OCI-LY1 (cell line): ENCODE measurements around the gene FLYWCH1.

Experiments
- EZH2 ChIP-seq: fragments of 200-600 bp; sonication (generic), shearing (Covaris generic); IDR thresholded peaks from 2 replicates; pipeline ENCODE4 v1.8.0; 2017; ENCODE audit warnings: borderline replicate concordance, mixed run types, mild to moderate bottlenecking, antibody characterized with exemption, low read length, moderate library complexity, mixed read lengths
- TF ChIP-seq, protein P1 (sequence below): fragments of 200-600 bp; sonication (generic), shearing (Covaris generic); IDR thresholded peaks from 2 replicates; pipeline ENCODE4 v1.5.1; 2017; ENCODE audit warnings: mild to moderate bottlenecking, antibody characterized with exemption, low read length, moderate library complexity, mixed read lengths

DNA sequence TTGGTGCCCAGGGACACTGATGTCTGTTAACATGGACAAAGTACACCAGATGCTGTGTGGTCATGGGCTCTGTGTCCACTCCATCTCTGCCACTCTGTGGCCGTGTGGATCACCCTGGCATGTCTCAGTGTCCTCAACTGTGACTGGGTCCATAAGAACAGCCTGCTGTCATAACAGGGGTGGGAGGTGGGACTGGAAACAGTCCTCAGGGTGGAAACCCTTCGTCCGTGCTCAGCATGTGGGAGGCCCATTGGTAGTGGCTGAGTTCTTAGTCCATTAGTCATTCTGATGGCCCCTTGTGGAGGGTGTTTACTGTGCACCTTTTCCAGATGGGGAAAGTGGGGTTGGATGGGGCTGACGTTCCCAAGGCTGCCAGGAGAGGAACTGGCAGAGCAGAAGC, 15.9 kb upstream of the FLYWCH1 start:
- TF ChIP-seq, protein P1, sequence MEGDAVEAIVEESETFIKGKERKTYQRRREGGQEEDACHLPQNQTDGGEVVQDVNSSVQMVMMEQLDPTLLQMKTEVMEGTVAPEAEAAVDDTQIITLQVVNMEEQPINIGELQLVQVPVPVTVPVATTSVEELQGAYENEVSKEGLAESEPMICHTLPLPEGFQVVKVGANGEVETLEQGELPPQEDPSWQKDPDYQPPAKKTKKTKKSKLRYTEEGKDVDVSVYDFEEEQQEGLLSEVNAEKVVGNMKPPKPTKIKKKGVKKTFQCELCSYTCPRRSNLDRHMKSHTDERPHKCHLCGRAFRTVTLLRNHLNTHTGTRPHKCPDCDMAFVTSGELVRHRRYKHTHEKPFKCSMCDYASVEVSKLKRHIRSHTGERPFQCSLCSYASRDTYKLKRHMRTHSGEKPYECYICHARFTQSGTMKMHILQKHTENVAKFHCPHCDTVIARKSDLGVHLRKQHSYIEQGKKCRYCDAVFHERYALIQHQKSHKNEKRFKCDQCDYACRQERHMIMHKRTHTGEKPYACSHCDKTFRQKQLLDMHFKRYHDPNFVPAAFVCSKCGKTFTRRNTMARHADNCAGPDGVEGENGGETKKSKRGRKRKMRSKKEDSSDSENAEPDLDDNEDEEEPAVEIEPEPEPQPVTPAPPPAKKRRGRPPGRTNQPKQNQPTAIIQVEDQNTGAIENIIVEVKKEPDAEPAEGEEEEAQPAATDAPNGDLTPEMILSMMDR: no peak
- TF ChIP-seq EZH2: no peak
